ENCODE results near the gene SPOUT1.
"Not testable (repeated sequence)": the region's sequence is repeated elsewhere in the genome, so short reads cannot be mapped to it uniquely, and the experiment has no call there.

- not testable (repeated sequence) for TF ChIP-seq CTCF, EP300, POLR2AphosphoS5, POLR2A (IDR thresholded peaks at IDR 0.05)
These were observed 23.1 kb upstream of the SPOUT1 start for GRCh38 chr9:128852646-128853045.

Measured in gastroesophageal sphincter (tissue), 3 donors.